ENCODE results near the gene FNTB. TPM values are rescaled to one million over a fixed set of nuclear protein-coding genes. Genes with fewer than 3 reads are reported as not detected.
A peak's percentile ranks its signal among the peaks of the same experiment; 100 is the strongest.

Gene FNTB
- total RNA-seq, 1 experiment from 2014 or later = 14.2 TPM

- TF ChIP-seq STAT6 (CRISPR knock-in tag; conservative IDR thresholded peaks at IDR 0.05; ENCODE audit: low read depth) (no peak), ESRRA (CRISPR knock-in tag; IDR thresholded peaks at IDR 0.05; ENCODE audit: borderline replicate concordance) (peak; percentile 36; the same call in 1 of the 2 replicates), ZNF423 (CRISPR knock-in tag; IDR thresholded peaks at IDR 0.05) (no peak), ZNF232 (CRISPR knock-in tag; IDR thresholded peaks at IDR 0.05) (peak; percentile 54; the same call in 1 of the 2 replicates), SP1 (CRISPR knock-in tag; conservative IDR thresholded peaks at IDR 0.05) (peak; percentile 45; the same call in 1 of the 2 replicates), FOXK1 (CRISPR knock-in tag; IDR thresholded peaks at IDR 0.05) (peak; percentile 94), ZNF396 (CRISPR knock-in tag; IDR thresholded peaks at IDR 0.05; ENCODE audit: borderline replicate concordance) (no peak), ERG (CRISPR knock-in tag; IDR thresholded peaks at IDR 0.05) (no peak), CREM (CRISPR knock-in tag; IDR thresholded peaks at IDR 0.05) (peak; percentile 62; the same call in 1 of the 2 replicates), IRF1 (CRISPR knock-in tag; IDR thresholded peaks at IDR 0.05) (no peak), KAT7 (CRISPR knock-in tag; IDR thresholded peaks at IDR 0.05; ENCODE audit: borderline replicate concordance) (no peak), GABPB1 (CRISPR knock-in tag; IDR thresholded peaks at IDR 0.05) (peak; percentile 59), SOX15 (CRISPR knock-in tag; IDR thresholded peaks at IDR 0.05) (no peak), FOXP1 (CRISPR knock-in tag; IDR thresholded peaks at IDR 0.05; ENCODE audit: borderline replicate concordance) (peak; percentile 86; the same call in 1 of the 2 replicates)
These were observed at the start of gene FNTB (continued) for GRCh38 chr14:64986648-64987437.

GRCh38 chr14:64937171-64937820 lies 49.4 kb upstream of the FNTB start:
- ChIA-PET CTCF (interaction anchor here (0.9 to 2.1 kb wide), 4 partner anchors 16 to 135 kb away, joined by 3 to 7 read pairs (median 4); no protein-coding TSS in a partner anchor), POLR2A (no interaction called here)
- no peaks in the 10 kb centered on the region for H3K27me3 Mint-ChIP-seq (ENCODE audit: low read depth)
- DNase-seq (ENCODE audit: low spot score) = no peak
- H3K27ac Mint-ChIP-seq = no peak overlapping the region; the same call in 1 of the 2 replicates
- no peaks in the 10 kb centered on the region for H3K9me3 Mint-ChIP-seq
- no peak for ATAC-seq
- no peak overlapping the region for H3K4me3 Mint-ChIP-seq
- H3K4me1 Mint-ChIP-seq = peaks cover under 1% of the 10 kb centered on the region; the same call in 1 of the 2 replicates
- H3K36me3 Mint-ChIP-seq = peaks cover 24% of the 10 kb centered on the region
- no peak for TF ChIP-seq GRHL2 (CRISPR knock-in tag; IDR thresholded peaks at IDR 0.05; ENCODE audit: insufficient replicate concordance, severe bottlenecking)
- no peak for TF ChIP-seq HMGXB4 (CRISPR knock-in tag; IDR thresholded peaks at IDR 0.05)
- no peak for TF ChIP-seq PRDM15 (CRISPR knock-in tag; IDR thresholded peaks at IDR 0.05)
- no peak for TF ChIP-seq STAT6 (CRISPR knock-in tag; conservative IDR thresholded peaks at IDR 0.05; ENCODE audit: low read depth)
- no peak for TF ChIP-seq IRF2 (CRISPR knock-in tag; IDR thresholded peaks at IDR 0.05; ENCODE audit: borderline replicate concordance, low read depth)
